HepG2 (cell line): ENCODE results near the gene CAPN2.

Experiments used
- CHD2 ChIP-seq: IDR thresholded peaks from 2 replicates; pipeline ENCODE4 v1.6.1; 2011; ENCODE audit warnings: low read depth, low read length, improper control_type of control experiment
- CHD4 ChIP-seq: fragments of 200-600 bp; sonication (generic); IDR thresholded peaks from 2 replicates; pipeline ENCODE4 v1.7.0; 2017; ENCODE audit warnings: mild to moderate bottlenecking, low read length, borderline replicate concordance
- EZH2 ChIP-seq: conservative IDR thresholded peaks from 2 replicates; pipeline ENCODE4 v1.6.1; 2012; ENCODE audit warnings: mild to moderate bottlenecking, low read depth, low read length, moderate library complexity
- KDM1A ChIP-seq: IDR thresholded peaks from 2 replicates; pipeline ENCODE4 v1.6.1; 2016; ENCODE audit warnings: missing compliant biosample characterization
- POLR2A ChIP-seq, 2 experiments: IDR thresholded peaks; 2 replicates each; pipeline ENCODE4 v1.6.1; 2011; ENCODE audit warnings: low read depth in 2 of 2, low read length in 2 of 2, mild to moderate bottlenecking in 1 of 2, moderate library complexity in 1 of 2; ENCODE audit not compliant: insufficient read depth in 1 of 2
- SIX1 ChIP-seq: sonication (generic); formaldehyde crosslinking; IDR thresholded peaks from 2 replicates; pipeline ENCODE4 v1.4.0; 2020; ENCODE audit warnings: missing genetic modification reagents, borderline replicate concordance
- TAF1 ChIP-seq: sonication (generic); formaldehyde crosslinking; IDR thresholded peaks from 2 replicates; pipeline ENCODE4 v1.4.0; 2020; ENCODE audit warnings: missing genetic modification reagents
- YEATS2 ChIP-seq: sonication (generic); formaldehyde crosslinking; IDR thresholded peaks from 2 replicates; pipeline ENCODE4 v1.4.0; 2020; ENCODE audit warnings: missing genetic modification reagents, borderline replicate concordance
- ZBTB7B ChIP-seq: sonication (generic); formaldehyde crosslinking; IDR thresholded peaks from 2 replicates; pipeline ENCODE4 v1.4.0; 2020; ENCODE audit warnings: missing genetic modification reagents
- ZFP36L2 ChIP-seq: sonication (generic); formaldehyde crosslinking; IDR thresholded peaks from 2 replicates; pipeline ENCODE4 v1.4.0; 2020; ENCODE audit warnings: missing genetic modification reagents
- ZNF460 ChIP-seq: sonication (generic); formaldehyde crosslinking; IDR thresholded peaks from 2 replicates; pipeline ENCODE4 v1.5.1; 2020; ENCODE audit warnings: missing genetic modification reagents, mild to moderate bottlenecking, borderline replicate concordance
- TF ChIP-seq, protein P1 (sequence below), 2 experiments: fragments of 450-650 bp in 1 of 2; sonication (generic) in 1 of 2; formaldehyde crosslinking in 1 of 2; IDR thresholded peaks; 2 replicates each; pipeline versions ENCODE4 v1.6.1 to v1.8.0; 2016 to 2022; ENCODE audit warnings: antibody characterized with exemption in 1 of 2, mild to moderate bottlenecking in 1 of 2, missing genetic modification reagents in 1 of 2
- TF ChIP-seq, protein P2 (sequence below): sonication (generic); formaldehyde crosslinking; IDR thresholded peaks from 2 replicates; pipeline ENCODE4 v1.4.0; 2020; ENCODE audit warnings: missing genetic modification reagents

DNA sequence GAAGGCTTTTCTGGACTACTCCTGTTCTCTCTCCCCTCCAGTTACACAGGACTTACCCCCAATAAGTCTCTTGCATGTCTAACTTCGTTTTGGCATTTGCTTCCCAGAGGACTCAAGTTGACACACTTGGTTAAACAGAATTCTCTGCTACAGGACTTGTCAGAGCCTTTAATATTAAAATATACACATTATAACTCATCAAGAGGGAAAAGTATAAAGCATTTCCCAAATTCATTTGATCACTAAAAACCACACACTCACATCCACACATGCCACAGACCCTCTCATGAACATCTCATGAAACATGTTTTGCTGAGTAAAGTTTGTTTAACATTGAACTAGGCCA lies 8.7 kb upstream of the CAPN2 start:
- TF ChIP-seq ZBTB7B (CRISPR knock-in tag), result no peak
- TF ChIP-seq, protein P1, sequence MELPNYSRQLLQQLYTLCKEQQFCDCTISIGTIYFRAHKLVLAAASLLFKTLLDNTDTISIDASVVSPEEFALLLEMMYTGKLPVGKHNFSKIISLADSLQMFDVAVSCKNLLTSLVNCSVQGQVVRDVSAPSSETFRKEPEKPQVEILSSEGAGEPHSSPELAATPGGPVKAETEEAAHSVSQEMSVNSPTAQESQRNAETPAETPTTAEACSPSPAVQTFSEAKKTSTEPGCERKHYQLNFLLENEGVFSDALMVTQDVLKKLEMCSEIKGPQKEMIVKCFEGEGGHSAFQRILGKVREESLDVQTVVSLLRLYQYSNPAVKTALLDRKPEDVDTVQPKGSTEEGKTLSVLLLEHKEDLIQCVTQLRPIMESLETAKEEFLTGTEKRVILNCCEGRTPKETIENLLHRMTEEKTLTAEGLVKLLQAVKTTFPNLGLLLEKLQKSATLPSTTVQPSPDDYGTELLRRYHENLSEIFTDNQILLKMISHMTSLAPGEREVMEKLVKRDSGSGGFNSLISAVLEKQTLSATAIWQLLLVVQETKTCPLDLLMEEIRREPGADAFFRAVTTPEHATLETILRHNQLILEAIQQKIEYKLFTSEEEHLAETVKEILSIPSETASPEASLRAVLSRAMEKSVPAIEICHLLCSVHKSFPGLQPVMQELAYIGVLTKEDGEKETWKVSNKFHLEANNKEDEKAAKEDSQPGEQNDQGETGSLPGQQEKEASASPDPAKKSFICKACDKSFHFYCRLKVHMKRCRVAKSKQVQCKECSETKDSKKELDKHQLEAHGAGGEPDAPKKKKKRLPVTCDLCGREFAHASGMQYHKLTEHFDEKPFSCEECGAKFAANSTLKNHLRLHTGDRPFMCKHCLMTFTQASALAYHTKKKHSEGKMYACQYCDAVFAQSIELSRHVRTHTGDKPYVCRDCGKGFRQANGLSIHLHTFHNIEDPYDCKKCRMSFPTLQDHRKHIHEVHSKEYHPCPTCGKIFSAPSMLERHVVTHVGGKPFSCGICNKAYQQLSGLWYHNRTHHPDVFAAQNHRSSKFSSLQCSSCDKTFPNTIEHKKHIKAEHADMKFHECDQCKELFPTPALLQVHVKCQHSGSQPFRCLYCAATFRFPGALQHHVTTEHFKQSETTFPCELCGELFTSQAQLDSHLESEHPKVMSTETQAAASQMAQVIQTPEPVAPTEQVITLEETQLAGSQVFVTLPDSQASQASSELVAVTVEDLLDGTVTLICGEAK (IDR thresholded peaks at IDR 0.05), result no peak
- TF ChIP-seq, protein P1 (CRISPR knock-in tag; IDR thresholded peaks at IDR 0.05), result no peak
- no peak for TF ChIP-seq CHD2
- no peak for TF ChIP-seq TAF1 (CRISPR knock-in tag)
- no peak for TF ChIP-seq YEATS2
- no peak for TF ChIP-seq KDM1A
- TF ChIP-seq ZFP36L2 (CRISPR knock-in tag), result no peak
- TF ChIP-seq ZNF460 (CRISPR knock-in tag), result no peak
- TF ChIP-seq EZH2, result no peak
- TF ChIP-seq, protein P2, sequence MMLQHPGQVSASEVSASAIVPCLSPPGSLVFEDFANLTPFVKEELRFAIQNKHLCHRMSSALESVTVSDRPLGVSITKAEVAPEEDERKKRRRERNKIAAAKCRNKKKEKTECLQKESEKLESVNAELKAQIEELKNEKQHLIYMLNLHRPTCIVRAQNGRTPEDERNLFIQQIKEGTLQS (CRISPR knock-in tag), result no peak
- no peak for TF ChIP-seq SIX1 (CRISPR knock-in tag)
- TF ChIP-seq POLR2A (IDR thresholded peaks at IDR 0.05; ENCODE audit: insufficient read depth in 1 of 2, low read depth in 2 of 2, low read length in 2 of 2), result no peak
- no peak for TF ChIP-seq CHD4
